Activated naive CD8-positive, alpha-beta T cell treated with anti-CD3 and anti-CD28 coated beads for 36 hours (primary cell): ENCODE results near the gene TCHP. TPM values are rescaled to one million over a fixed set of nuclear protein-coding genes. Genes with fewer than 3 reads are reported as not detected.
"Not testable (repeated sequence)": the region's sequence is repeated elsewhere in the genome, so short reads cannot be mapped to it uniquely, and the experiment has no call there.

Experiments used
- DNase-seq: peaks from one replicate; pipeline ENCODE4 v3.0.0; 2021
- H3K27ac Mint-ChIP-seq: one replicate; pipeline ENCODE4 v1.8.0; 2022; ENCODE audit warnings: mild to moderate bottlenecking, moderate library complexity, mixed read lengths
- H3K27me3 Mint-ChIP-seq: one replicate; pipeline ENCODE4 v1.8.0; 2022; ENCODE audit warnings: mild to moderate bottlenecking, mixed read lengths
- H3K36me3 Mint-ChIP-seq: one replicate; pipeline ENCODE4 v1.8.0; 2021; ENCODE audit warnings: mild to moderate bottlenecking, mixed read lengths
- H3K4me1 Mint-ChIP-seq: one replicate; pipeline ENCODE4 v1.8.0; 2021; ENCODE audit warnings: mixed read lengths
- H3K4me3 Mint-ChIP-seq: one replicate; pipeline ENCODE4 v1.8.0; 2022; ENCODE audit warnings: mild to moderate bottlenecking, moderate library complexity, mixed read lengths
- H3K9me3 Mint-ChIP-seq: one replicate; pipeline ENCODE4 v1.8.0; 2022; ENCODE audit warnings: mixed read lengths
- total RNA-seq, 2 experiments: library from RNA; stranded (reverse); gene quantifications; one replicate each; pipeline ENCODE4 v1.2.3, GENCODE V29; 2021

The TCHP gene
- total RNA-seq, 2 experiments from 2014 or later = 22.9 to 24.9 TPM

GRCh38 chr12:109892165-109892715 lies 7.8 kb upstream of the TCHP start:
- H3K9me3 Mint-ChIP-seq = no peaks in the 10 kb centered on the region
- DNase-seq = no peak
- no peaks in the 10 kb centered on the region for H3K27me3 Mint-ChIP-seq
- H3K27ac Mint-ChIP-seq = no peak overlapping the region
- no peak overlapping the region for H3K4me3 Mint-ChIP-seq
- H3K36me3 Mint-ChIP-seq = peaks cover 2% of the 10 kb centered on the region
- H3K4me1 Mint-ChIP-seq = peaks cover 19% of the 10 kb centered on the region

GRCh38 chr12:109892748-109893147 lies 7.3 kb upstream of the TCHP start:
- Mint-ChIP-seq H3K36me3 (no peaks in the 10 kb centered on the region), H3K27ac (no peak overlapping the region), H3K27me3 (no peaks in the 10 kb centered on the region), H3K9me3 (no peaks in the 10 kb centered on the region), H3K4me1 (peaks cover 16% of the 10 kb centered on the region), H3K4me3 (no peak overlapping the region)
- DNase-seq = peak; percentile 13

GRCh38 chr12:109893261-109893995 lies 6.6 kb upstream of the TCHP start:
- no peaks in the 10 kb centered on the region for H3K36me3 Mint-ChIP-seq

GRCh38 chr12:109894939-109895338 lies 5.1 kb upstream of the TCHP start:
- no peaks in the 10 kb centered on the region for H3K36me3 Mint-ChIP-seq
- H3K4me3 Mint-ChIP-seq = no peak overlapping the region
- no peak overlapping the region for H3K27ac Mint-ChIP-seq
- H3K4me1 Mint-ChIP-seq = peaks cover 8% of the 10 kb centered on the region
- no peaks in the 10 kb centered on the region for H3K27me3 Mint-ChIP-seq
- no peak for DNase-seq
- H3K9me3 Mint-ChIP-seq = no peaks in the 10 kb centered on the region

More at GRCh38 chr12:109893261-109893995, 6.6 kb upstream of the TCHP start:
- no peaks in the 10 kb centered on the region for H3K9me3 Mint-ChIP-seq
- no peak for DNase-seq
- H3K4me1 Mint-ChIP-seq = peaks cover 9% of the 10 kb centered on the region
- no peak overlapping the region for H3K27ac Mint-ChIP-seq
- H3K4me3 Mint-ChIP-seq = no peak overlapping the region
- no peaks in the 10 kb centered on the region for H3K27me3 Mint-ChIP-seq

GRCh38 chr12:109896188-109896587 lies 3.9 kb upstream of the TCHP start:
- H3K36me3 Mint-ChIP-seq = peaks cover 3% of the 10 kb centered on the region
- H3K27ac Mint-ChIP-seq = no peak overlapping the region
- H3K4me3 Mint-ChIP-seq = no peak overlapping the region
- no peak for DNase-seq
- H3K4me1 Mint-ChIP-seq = peaks cover 12% of the 10 kb centered on the region
- no peaks in the 10 kb centered on the region for H3K27me3 Mint-ChIP-seq
- no peaks in the 10 kb centered on the region for H3K9me3 Mint-ChIP-seq

DNA sequence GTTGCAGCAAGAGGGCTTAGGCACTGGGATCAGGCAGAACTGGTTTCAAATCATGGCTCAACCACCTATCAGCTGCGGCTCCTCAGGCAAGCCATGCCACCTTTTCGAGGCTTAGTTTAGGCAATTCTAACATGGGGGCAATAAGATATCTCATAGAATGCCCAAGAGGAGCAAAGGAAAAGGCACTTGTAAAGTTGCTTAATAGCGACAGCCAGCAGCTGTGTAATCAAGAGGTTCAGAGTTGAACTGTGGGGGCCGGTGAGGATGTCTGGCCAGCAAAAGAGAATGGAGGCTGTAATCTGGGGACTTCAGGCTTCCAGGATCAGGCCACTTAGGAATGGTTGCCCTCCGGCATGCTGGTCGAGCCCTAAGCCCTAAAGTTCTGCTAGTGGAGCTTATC lies 3.0 kb upstream of the TCHP start:
- no peak overlapping the region for H3K4me3 Mint-ChIP-seq
- no peaks in the 10 kb centered on the region for H3K9me3 Mint-ChIP-seq

DNA sequence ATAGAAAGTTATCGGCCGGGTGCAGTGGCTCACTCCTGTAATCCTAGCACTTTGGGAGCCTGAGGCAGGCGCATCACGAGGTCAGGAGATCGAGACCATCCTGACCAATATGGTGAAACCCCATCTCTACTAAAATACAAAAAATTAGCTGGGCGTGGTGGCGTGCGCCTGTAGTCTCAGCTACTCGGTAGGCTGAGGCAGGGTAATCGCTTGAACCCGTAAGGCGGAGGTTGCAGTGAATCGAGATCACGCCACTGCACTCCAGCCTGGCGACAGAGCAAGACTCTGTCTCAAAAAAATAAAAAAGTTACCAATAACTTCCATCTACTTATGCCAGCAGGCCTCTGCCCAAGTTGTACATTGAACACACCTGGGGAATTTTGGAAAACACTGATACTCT lies 729 bp upstream of the TCHP start:
- not testable (repeated sequence) for H3K27me3 Mint-ChIP-seq, H3K9me3 Mint-ChIP-seq, DNase-seq, H3K36me3 Mint-ChIP-seq
- Mint-ChIP-seq H3K4me1 (peaks cover 18% of the 10 kb centered on the region), H3K4me3 (peak overlapping the region; percentile 99), H3K27ac (peak overlapping the region; percentile 96)

More for the DNA sequence above, 3.0 kb upstream of the TCHP start:
- Mint-ChIP-seq H3K4me1 (peaks cover 18% of the 10 kb centered on the region), H3K36me3 (peaks cover 3% of the 10 kb centered on the region), H3K27ac (no peak overlapping the region), H3K27me3 (no peaks in the 10 kb centered on the region)
- DNase-seq = no peak

DNA sequence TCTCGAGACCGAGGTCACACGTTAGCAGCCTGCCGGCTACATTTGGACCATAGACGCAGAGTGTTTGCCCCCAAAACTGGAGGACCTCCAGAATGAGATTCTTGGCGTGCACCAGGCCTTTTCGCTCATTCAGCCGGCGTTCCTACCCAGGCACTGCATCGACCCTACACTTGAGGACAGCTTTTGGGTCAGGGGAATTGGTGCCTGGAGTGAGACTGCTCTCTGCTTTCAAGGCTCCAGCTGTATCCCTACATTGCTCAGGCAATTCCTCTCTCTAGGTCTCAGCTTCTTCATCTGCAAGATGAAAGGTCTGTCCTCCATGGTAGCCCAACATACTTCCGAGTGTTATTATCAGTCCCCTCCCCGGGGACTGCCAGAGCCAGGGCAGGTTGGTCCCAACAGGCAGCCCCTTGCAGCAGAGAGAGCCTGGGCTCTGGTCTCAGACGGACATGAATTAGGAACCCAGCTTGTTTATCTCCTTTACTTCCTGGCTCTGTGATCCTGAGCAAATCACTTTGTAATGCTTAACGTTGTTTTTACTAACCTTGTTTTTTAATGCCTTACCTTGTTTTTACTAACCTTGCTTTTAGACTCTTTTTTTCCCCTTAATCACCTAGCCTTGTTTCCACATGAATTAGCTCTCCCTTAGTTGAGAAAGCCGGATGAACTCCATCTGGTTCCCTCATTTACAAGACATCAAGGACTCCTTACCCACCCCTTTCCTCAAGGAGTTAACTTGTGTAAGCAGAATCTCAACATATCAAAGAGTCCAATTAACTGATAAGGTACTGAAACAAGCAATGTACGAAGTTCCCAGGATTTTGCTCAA lies 892 bp downstream of the TCHP start:
- Mint-ChIP-seq H3K4me1 (peaks cover 18% of the 10 kb centered on the region), H3K36me3 (peaks cover 14% of the 10 kb centered on the region), H3K9me3 (no peaks in the 10 kb centered on the region), H3K4me3 (peak overlapping the region; percentile 99), H3K27me3 (no peaks in the 10 kb centered on the region), H3K27ac (peak overlapping the region; percentile 96)
- no peak for DNase-seq

GRCh38 chr12:109902891-109903418 lies 2.9 kb downstream of the TCHP start:
- Mint-ChIP-seq H3K4me1 (peaks cover 18% of the 10 kb centered on the region), H3K9me3 (no peaks in the 10 kb centered on the region), H3K4me3 (no peak overlapping the region), H3K27ac (no peak overlapping the region), H3K27me3 (no peaks in the 10 kb centered on the region), H3K36me3 (peaks cover 14% of the 10 kb centered on the region)
- no peak for DNase-seq

GRCh38 chr12:109905301-109905700 lies 5.2 kb downstream of the TCHP start:
- Mint-ChIP-seq H3K36me3 (peaks cover 14% of the 10 kb centered on the region), H3K27ac (no peak overlapping the region), H3K4me1 (peaks cover 9% of the 10 kb centered on the region), H3K9me3 (no peaks in the 10 kb centered on the region), H3K4me3 (no peak overlapping the region), H3K27me3 (no peaks in the 10 kb centered on the region)
- no peak for DNase-seq

- no peak for DNase-seq
- H3K36me3 Mint-ChIP-seq = peaks cover 4% of the 10 kb centered on the region
- H3K4me1 Mint-ChIP-seq = no peaks in the 10 kb centered on the region
- H3K4me3 Mint-ChIP-seq = no peak overlapping the region
- H3K9me3 Mint-ChIP-seq = no peaks in the 10 kb centered on the region
- H3K27me3 Mint-ChIP-seq = no peaks in the 10 kb centered on the region
- no peak overlapping the region for H3K27ac Mint-ChIP-seq
Observed at GRCh38 chr12:109910254-109910968, 10.3 kb downstream of the TCHP start.

- Mint-ChIP-seq H3K4me1 (no peaks in the 10 kb centered on the region), H3K9me3 (no peaks in the 10 kb centered on the region), H3K4me3 (no peak overlapping the region), H3K27me3 (no peaks in the 10 kb centered on the region), H3K36me3 (peaks cover 5% of the 10 kb centered on the region), H3K27ac (no peak overlapping the region)
- peak; percentile 35 for DNase-seq
Observed at GRCh38 chr12:109910969-109911348, 10.9 kb downstream of the TCHP start.

DNA sequence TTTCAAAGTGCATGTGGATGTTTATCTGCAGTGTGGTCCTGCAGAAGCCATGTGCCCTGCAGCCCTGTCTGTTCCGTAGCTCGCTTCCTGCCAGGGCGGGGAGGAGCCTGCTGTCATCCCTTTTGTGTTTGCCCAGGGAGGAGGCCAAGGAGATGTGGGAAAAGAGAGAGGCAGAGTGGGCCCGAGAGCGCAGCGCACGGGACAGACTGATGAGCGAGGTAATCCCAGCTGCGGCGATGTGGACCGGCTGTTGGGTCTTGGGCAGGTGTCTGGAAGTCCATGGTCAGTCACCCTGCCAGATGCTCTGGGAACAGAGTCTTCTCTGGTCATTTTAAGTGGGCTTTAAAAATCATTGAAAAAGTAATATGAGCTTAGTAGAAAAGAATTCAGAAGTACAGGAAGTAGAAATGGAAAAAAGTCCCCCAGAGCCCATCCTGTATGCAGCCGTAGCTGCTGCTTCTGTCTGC lies 12.8 kb downstream of the TCHP start:
- no peaks in the 10 kb centered on the region for H3K9me3 Mint-ChIP-seq
- H3K4me3 Mint-ChIP-seq = no peak overlapping the region
- no peaks in the 10 kb centered on the region for H3K4me1 Mint-ChIP-seq
- peaks cover 13% of the 10 kb centered on the region for H3K36me3 Mint-ChIP-seq
- H3K27ac Mint-ChIP-seq = peak overlapping the region; percentile 34
- no peak for DNase-seq
- no peaks in the 10 kb centered on the region for H3K27me3 Mint-ChIP-seq

DNA sequence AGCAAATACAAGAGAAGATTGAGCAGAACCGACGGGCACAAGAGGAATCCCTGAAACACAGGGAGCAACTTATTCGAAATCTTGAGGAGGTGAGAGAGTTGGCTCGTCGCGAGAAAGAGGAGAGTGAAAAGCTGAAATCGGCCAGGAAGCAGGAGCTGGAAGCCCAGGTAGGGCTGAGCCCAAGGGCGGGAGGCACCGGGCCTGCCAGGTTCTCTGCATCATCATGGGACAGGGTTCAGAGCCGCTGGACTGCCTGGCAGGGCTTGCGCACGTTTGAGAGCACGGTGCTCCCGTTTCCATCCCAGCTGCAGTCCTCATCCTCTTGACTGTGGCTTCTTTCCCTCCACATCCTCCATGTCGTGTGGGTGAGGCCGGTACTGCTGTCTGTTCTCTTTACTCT lies 14.4 kb downstream of the TCHP start:
- Mint-ChIP-seq H3K36me3 (peaks cover 13% of the 10 kb centered on the region), H3K27me3 (no peaks in the 10 kb centered on the region), H3K4me3 (no peak overlapping the region), H3K4me1 (no peaks in the 10 kb centered on the region), H3K27ac (no peak overlapping the region), H3K9me3 (no peaks in the 10 kb centered on the region)
- no peak for DNase-seq
